GM18870 (cell line): ENCODE measurements around the gene MGAT5.

Experiments used
- ATAC-seq: cut with Tn5 transposase; IDR thresholded peaks from one replicate; pipeline ENCODE4 v1.9.1; 2021; ENCODE audit warnings: moderate library complexity; ENCODE audit not compliant: unreplicated experiment

The MGAT5 gene

GRCh38 chr2:134325696-134326095 is 71.8 kb downstream of the MGAT5 start:
- ATAC-seq = no peak

DNA sequence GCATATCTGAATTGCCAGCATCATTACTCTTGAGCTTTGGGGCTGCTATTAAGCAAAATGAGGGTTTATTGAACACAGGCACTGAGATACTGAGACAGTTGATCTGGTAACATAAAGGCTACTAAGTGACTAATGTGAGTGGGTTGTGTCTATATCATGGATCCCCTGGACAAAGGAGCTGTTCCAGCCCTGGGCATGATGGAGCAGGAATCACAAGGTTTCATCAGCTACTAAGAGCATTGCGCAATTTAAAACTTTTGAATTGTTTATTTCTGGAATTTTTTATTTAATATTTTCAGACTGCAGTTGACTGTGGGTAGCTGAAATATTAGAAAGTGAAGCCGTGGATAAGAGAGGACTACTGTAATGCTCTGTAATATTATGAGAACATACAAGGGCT is 73.5 kb downstream of the MGAT5 start:
- no peak for ATAC-seq

DNA sequence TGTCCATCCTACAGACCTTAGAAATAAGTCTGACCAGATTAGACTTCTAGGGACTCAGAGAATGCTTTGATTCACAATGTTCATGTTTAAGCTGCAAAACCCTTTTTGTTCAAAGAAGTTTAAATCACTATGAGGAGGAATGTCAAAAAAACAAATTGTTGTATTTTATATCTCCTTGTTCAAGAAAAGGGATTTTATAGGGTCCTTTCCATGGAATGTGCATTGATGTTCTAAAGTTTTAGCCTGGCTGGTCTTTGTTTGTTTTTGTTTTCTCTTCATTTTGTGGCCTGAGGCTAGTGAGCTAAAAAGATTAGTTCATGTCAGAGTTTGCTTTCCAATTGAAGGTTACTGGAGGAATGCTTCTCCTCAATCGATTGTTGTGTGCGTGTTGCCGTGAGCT is 77.2 kb downstream of the MGAT5 start:
- ATAC-seq = no peak

- no peak for ATAC-seq
These were observed 79.8 kb downstream of the MGAT5 start for GRCh38 chr2:134333646-134334189.

DNA sequence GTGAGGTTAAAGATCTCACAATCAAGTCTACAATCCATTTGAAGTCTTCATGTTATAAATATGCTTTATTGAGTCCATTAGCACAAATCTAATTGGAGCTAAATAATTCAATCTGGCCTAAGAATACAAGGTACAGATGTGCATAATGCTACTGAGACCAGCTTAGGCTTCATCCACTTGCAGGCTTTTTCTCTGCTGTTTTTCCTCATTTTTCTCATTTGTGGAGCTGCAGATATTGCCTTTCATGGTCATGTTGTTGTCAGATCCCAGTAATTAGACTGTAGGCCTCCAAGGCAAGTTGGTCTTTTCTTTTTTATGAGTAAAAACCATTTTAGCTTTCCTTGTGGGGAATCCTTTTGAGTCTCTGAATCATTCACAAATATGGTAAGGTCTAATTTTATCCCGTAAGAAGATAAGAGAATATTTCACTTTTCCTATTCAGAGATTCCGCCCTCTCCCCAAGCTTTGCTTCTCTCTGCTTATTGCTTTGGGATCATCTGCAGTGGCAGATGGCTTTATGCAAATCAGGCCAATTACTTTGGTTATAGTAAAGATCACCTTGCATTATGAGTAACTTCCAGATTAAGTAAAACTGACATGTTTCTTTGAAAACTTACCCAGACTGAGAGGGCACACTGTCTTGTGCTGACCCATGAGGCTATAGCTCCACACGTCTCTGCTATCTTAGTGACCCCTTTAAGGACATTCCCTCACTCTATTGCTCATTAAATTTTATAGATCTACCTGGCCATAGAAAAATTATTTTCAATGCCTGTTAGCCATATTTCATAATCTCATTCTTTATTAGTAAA is 80.9 kb downstream of the MGAT5 start:
- ATAC-seq = no peak

DNA sequence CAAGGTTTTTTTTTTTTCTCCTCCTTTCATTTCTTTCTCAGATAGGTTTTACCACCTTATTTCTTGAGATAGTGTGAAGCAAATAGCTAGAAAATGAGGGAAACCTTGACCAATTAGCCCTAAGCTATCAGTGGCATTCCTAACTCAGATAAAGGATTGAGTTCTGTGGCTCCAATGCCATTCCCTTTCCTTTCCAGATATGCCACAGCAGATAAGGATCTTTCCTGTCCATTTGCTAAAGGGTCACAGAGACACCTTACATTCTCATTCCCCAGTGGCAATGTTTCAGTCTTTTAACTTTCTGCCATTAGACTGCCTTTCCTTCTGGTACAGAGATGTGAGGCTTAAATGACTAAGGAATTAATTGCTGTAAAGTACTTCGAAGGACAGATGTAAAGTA is 81.7 kb downstream of the MGAT5 start:
- no peak for ATAC-seq

GRCh38 chr2:134336352-134336751 is 82.5 kb downstream of the MGAT5 start:
- peak; percentile 99 for ATAC-seq

GRCh38 chr2:134336921-134337320 is 83.0 kb downstream of the MGAT5 start:
- no peak for ATAC-seq

GRCh38 chr2:134337631-134338030 is 83.8 kb downstream of the MGAT5 start:
- no peak for ATAC-seq

DNA sequence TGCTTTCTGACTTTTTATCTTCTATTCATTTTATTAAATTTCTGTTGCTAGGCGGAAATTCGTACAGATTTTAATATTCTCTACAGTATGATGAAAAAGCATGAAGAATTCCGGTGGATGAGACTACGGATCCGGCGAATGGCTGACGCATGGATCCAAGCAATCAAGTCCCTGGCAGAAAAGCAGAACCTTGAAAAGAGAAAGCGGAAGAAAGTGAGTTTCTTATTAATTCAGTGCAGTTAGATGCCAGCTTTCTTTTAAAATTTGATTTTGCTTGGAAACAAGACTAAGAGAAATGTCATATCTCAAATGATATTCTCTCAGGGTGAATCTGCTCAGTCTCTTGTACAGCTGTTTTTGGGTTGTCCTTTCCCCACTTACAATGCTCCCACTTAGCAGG is 84.3 kb downstream of the MGAT5 start:
- ATAC-seq = no peak

- ATAC-seq = no peak
These were observed 87.6 kb downstream of the MGAT5 start for GRCh38 chr2:134341476-134341875.

DNA sequence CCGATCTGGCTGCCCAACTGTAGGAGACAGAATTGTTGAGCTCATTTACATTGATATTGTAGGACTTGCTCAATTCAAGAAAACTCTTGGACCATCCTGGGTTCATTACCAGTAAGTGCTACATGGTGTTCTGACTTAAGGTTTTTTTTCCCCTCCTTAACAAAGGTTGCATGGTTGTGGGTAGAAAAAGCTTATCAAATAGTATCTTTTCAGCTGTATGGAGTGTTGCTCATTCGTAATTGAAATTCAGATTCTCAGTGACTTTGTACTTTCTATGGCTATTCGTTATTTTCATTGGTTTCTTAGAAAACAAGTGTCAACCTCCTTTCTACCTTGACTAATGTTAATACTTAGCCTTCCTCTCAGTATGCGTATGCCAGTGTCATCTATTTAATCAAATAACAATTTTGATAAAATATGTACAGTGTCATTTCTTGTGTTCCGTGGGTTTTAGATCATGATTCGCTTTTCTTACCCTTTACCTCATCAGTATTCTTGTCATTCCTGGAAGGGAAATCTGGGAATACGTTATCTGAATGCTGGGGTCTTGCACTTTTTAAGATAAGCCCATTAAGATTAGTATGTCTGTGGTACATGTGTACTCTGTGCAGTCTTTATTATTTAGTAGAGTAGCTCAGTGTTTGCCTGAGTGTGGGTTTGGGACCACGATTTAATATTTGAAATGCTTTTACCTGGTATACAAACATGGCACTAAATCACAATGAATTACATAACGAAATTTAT is 91.3 kb downstream of the MGAT5 start:
- ATAC-seq = no peak

- ATAC-seq = no peak
These were observed 92.3 kb downstream of the MGAT5 start for GRCh38 chr2:134346141-134346540.

- no peak for ATAC-seq
These were observed 93.9 kb downstream of the MGAT5 start for GRCh38 chr2:134347756-134348155.

DNA sequence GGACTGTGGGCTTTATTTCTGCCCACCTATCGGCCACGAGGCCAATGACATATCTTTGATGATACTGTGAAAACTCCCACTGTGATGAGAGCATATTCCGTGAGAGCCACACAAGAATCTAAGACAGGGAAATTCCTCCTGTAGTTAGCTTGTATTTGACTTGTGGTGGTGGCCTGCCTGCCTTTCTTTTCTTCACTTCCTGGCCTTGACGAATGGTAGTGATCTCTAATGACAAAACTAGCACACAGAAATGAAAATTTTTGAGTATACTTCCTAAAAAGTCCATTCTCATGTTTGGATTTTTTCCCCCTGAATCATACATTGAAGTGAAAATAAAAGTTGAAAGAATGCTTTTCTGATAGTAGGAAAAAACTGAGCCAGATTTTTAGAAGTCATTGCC is 94.4 kb downstream of the MGAT5 start:
- ATAC-seq = no peak

DNA sequence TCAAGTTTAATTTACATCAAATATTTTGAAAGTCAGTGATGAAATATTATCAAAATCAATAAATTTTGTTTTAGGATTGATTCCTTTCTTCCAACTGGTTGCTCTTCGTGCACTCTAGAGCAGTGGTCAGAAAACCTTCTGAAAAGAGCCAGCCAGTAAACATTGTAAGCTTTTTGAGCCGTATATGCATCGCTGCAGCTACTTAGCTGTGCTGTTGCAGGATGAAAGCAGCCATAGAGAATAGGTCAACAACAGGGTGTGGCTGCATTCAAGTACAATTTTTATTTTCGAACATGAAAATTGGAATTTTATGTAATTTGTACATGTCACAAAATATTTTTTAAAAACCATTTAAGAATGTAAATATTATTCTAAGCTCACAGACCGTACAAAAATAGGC is 94.9 kb downstream of the MGAT5 start:
- no peak for ATAC-seq

GRCh38 chr2:134351016-134351415 is 97.1 kb downstream of the MGAT5 start:
- ATAC-seq = no peak

GRCh38 chr2:134351899-134352298 is 98.0 kb downstream of the MGAT5 start:
- ATAC-seq = no peak

- ATAC-seq = peak; percentile 53
These were observed 99.0 kb downstream of the MGAT5 start for GRCh38 chr2:134352844-134353243.

GRCh38 chr2:134354611-134355010 is 100.7 kb downstream of the MGAT5 start:
- ATAC-seq = no peak

DNA sequence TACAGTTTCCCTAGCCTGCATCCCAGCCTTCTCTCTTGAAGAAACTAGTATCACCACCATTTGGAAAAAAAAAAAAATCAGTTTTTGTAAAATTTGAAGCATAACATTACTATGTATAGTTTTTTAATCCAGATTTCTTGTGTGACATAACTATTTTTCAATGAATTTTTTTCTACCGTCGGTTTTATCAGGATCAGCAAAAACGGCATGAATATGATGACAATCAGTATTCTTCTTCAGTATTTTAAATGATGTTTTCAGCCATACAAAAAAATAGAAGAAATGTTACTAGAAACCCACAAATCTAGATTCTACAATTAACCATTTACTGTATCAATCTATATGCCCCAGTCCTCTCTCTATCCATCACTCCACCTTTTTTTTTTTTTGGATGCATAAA is 103.9 kb downstream of the MGAT5 start:
- no peak for ATAC-seq
